Measurements from ENCODE around the gene ESR1.

GRCh38 chr6:152110886-152111820 lies 303.7 kb downstream of the ESR1 start:
- TF ChIP-seq CTCF (IDR thresholded peaks at IDR 0.05; ENCODE audit: low read depth, low read length, missing input control): no peak
- peak; percentile 58 to 65 for TF ChIP-seq RAD21 (IDR thresholded peaks at IDR 0.05)
- TF ChIP-seq REST (IDR thresholded peaks at IDR 0.05): peak; percentile 66
- TF ChIP-seq MAX (IDR thresholded peaks at IDR 0.05): peak; percentile 59
- TF ChIP-seq YY1 (IDR thresholded peaks at IDR 0.05): no peak
- TF ChIP-seq SP1 (IDR thresholded peaks at IDR 0.05): peak; percentile 73
- peak; percentile 65 for TF ChIP-seq ATF3 (IDR thresholded peaks at IDR 0.05)
- TF ChIP-seq GABPA (IDR thresholded peaks at IDR 0.05 in 1 of 2, conservative IDR thresholded peaks at IDR 0.05 in 1 of 2): no peak
- peak in 1 of 2 donors; percentile 19 for TF ChIP-seq EGR1 (IDR thresholded peaks at IDR 0.05; ENCODE audit: low read depth in 2 of 2)
- TF ChIP-seq TAF1 (conservative IDR thresholded peaks at IDR 0.05): no peak
- TF ChIP-seq HNF4A (conservative IDR thresholded peaks at IDR 0.05): peak; percentile 69 to 79
- TF ChIP-seq JUND (IDR thresholded peaks at IDR 0.05): peak in 1 of 2 donors; percentile 90
